OCI-LY1 (cell line): ENCODE data around the gene FOXB1.

Source experiments
- EZH2 ChIP-seq: fragments of 200-600 bp; sonication (generic), shearing (Covaris generic); IDR thresholded peaks from 2 replicates; pipeline ENCODE4 v1.8.0; 2017; ENCODE audit warnings: borderline replicate concordance, mixed run types, mild to moderate bottlenecking, antibody characterized with exemption, low read length, moderate library complexity, mixed read lengths
- TF ChIP-seq, protein P1 (sequence below): fragments of 200-600 bp; sonication (generic), shearing (Covaris generic); IDR thresholded peaks from 2 replicates; pipeline ENCODE4 v1.5.1; 2017; ENCODE audit warnings: mild to moderate bottlenecking, antibody characterized with exemption, low read length, moderate library complexity, mixed read lengths

DNA sequence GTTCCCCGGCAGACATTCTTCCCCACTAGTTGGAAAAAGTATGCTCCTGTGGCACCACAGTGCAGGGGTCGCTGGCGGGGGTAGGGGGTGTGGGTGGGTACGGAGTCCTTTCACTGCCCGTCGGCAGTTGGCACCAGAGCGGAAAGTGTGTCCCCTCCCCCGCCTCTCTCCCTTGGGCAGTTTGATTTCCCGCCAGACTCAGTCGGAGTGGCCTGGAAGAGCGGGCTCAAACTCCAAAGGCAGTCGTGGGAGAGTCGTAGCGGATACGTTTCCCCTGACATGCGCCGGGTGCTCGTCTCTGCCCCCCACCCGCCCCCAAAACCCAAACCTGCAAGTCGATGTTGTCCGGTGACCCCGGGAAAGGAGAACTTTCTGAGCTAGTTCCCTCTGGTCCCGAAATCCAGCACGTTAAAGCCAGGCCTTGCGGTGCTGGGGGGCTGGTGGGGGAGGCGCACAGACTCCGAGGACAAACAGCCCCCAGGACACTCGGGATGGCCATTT, 4.4 kb upstream of the FOXB1 start:
- no peak for TF ChIP-seq EZH2
- TF ChIP-seq, protein P1, sequence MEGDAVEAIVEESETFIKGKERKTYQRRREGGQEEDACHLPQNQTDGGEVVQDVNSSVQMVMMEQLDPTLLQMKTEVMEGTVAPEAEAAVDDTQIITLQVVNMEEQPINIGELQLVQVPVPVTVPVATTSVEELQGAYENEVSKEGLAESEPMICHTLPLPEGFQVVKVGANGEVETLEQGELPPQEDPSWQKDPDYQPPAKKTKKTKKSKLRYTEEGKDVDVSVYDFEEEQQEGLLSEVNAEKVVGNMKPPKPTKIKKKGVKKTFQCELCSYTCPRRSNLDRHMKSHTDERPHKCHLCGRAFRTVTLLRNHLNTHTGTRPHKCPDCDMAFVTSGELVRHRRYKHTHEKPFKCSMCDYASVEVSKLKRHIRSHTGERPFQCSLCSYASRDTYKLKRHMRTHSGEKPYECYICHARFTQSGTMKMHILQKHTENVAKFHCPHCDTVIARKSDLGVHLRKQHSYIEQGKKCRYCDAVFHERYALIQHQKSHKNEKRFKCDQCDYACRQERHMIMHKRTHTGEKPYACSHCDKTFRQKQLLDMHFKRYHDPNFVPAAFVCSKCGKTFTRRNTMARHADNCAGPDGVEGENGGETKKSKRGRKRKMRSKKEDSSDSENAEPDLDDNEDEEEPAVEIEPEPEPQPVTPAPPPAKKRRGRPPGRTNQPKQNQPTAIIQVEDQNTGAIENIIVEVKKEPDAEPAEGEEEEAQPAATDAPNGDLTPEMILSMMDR = no peak
